NCI-H2171 (cell line): ENCODE data around the gene NAPA.

Experiments used
- DNase-seq: peaks from one replicate; lab custom pipeline; 2025; lab: John Stamatoyannopoulos, UW

NAPA gene

GRCh38 chr19:47458672-47459071 is 56.2 kb downstream of the NAPA start:
- no peak for DNase-seq

GRCh38 chr19:47456721-47457474 is 58.0 kb downstream of the NAPA start:
- no peak for DNase-seq

GRCh38 chr19:47450478-47450877 is 64.4 kb downstream of the NAPA start:
- no peak for DNase-seq

- DNase-seq: no peak
Observed at GRCh38 chr19:47448360-47448727, 66.5 kb downstream of the NAPA start.

- no peak for DNase-seq
Observed at GRCh38 chr19:47447470-47448359, 67.1 kb downstream of the NAPA start.

GRCh38 chr19:47446534-47447469 is 68.1 kb downstream of the NAPA start:
- no peak for DNase-seq

GRCh38 chr19:47445937-47446402 is 68.9 kb downstream of the NAPA start:
- peak; percentile 59 for DNase-seq

GRCh38 chr19:47445527-47445926 is 69.3 kb downstream of the NAPA start:
- DNase-seq: no peak

DNA sequence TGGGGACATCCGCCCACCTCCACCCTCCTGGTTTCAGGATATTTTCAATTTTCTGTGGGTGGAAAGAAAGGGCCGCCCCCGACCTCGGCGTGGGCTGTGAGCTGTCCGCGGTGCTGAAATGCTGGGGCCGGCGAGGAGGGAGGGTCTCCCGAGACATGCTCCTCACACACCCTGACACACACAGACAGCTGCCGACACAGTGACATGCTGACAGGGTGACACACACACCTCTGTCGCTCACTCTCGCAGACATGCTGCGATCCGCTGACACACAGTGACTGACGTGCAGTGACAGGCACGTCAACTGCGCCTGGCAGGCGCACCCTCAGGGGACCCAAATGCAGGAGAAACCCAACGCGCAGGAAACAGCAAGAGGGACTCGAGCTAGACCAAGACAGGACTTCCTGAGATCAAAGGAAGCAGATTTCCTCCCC is 70.5 kb downstream of the NAPA start:
- DNase-seq: no peak

GRCh38 chr19:47443331-47443730 is 71.5 kb downstream of the NAPA start:
- DNase-seq: no peak

DNA sequence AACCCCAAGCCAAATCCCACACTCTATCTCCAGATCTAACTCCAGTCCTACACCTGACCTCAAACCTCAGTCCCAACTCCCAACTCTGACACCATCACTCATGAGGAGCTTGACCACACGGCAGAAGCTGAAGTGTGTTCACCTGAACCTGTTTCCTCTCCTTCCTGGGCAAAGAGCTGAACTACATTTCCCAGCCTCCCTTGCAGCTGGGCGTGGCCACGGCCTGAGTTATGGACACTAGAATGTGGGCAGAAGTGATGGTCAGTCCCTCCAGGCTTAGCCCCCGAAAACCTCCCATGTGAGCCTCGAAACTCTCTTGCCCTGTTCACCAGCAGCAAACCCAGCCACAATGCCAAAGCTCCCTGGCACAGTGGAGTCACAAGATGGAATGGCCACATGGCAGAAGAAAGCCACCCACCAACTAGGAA is 76.1 kb downstream of the NAPA start:
- no peak for DNase-seq
